Mesenteric fat pad (tissue), 1 donor: ENCODE results near the gene GPR132. TPM values are rescaled to one million over a fixed set of nuclear protein-coding genes. Genes with fewer than 3 reads are reported as not detected.

Experiments used
- DNase-seq: peaks from one replicate; pipeline ENCODE4 v3.0.0-alpha.2; 2020; ENCODE audit warnings: low spot score
- total RNA-seq: library from RNA; stranded (reverse); fragmentation: NEBNext Ultra II Directional; extraction: Animal tissue kit (Norgen Biotek cat#: 25700); gene quantifications from one replicate; pipeline ENCODE4 v1.2.1, GENCODE V29; 2021
- donor health status: DM: yes; HTN: yes; CAD: no.

The GPR132 gene
- total RNA-seq, 1 donor from 2014 or later = 4.5 TPM

DNA sequence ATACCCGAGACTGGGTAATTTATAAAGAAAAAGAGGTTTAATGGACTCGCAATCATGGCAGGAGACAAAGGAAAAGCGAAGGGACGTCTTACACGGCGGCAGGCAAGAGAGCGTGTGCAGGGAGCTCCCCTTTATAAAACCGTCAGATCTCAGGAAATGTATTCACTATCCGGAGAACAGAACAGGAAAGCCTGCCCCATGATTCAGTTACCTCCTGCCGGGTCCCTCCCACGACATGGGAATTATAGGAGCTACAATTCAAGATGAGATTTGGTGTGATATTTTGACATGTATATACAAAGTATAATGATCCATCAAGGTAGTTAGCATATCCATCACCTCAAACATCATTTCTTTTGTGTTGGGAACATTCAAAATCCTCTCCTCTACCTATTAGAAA lies 42.1 kb downstream of the GPR132 start:
- no peak for DNase-seq

- no peak for DNase-seq
Observed at GRCh38 chr14:105022276-105022670, 43.0 kb downstream of the GPR132 start.

- DNase-seq = no peak
Observed at GRCh38 chr14:105021656-105022275, 43.5 kb downstream of the GPR132 start.

DNA sequence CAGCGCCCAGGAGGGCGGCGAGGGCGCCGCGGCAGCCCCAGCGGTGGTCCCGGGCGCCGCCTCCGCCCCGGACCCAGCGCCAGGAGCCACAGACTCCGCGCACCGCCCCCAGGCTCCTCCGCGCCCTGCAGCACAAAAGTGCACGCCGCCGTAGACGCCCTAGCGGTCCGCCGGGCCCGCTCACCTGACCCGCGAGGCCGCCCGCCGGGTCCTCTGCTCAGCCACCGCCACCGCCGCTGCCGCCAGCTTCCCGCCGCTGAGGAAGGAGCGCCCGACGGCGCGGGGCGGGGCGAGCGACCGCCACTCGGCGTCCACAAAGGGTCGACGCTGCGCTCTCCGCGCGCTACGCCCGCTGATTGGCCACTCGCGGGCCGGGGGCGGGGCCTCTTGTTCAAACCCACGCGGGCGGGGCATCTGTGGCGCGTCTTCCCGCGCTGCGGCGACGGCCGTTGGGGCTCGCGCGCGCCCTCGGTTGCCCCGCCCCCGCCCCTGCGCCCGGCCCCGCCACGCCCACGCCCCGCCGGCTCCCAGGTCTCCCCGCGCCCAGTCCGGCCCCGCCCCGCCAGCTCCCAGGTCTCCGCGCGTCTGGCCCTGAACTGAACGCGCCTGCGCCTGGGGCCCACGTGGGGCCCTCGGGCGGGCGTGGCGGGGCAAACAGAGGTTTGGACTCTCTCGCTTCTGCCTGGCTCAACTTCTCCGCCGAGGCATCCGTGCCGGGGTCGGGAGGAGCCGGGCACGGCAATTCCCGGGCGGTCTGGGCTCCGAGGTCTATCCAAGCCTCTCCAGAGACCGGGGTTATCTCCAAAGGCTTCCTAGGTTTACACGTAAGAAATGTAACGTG lies 44.2 kb downstream of the GPR132 start, which contains the start of gene CDCA4:
Gene CDCA4, minus strand, starts transcription at position 269 of the 841 bp plus-strand sequence. CDS start 9,154 bp downstream, outside the sequence.
- peak; percentile 99 for DNase-seq

GRCh38 chr14:105019861-105020814 lies 45.1 kb downstream of the GPR132 start:
- DNase-seq = no peak

GRCh38 chr14:105018414-105018813 lies 46.8 kb downstream of the GPR132 start:
- no peak for DNase-seq

GRCh38 chr14:105015905-105016304 lies 49.3 kb downstream of the GPR132 start:
- DNase-seq = no peak

DNA sequence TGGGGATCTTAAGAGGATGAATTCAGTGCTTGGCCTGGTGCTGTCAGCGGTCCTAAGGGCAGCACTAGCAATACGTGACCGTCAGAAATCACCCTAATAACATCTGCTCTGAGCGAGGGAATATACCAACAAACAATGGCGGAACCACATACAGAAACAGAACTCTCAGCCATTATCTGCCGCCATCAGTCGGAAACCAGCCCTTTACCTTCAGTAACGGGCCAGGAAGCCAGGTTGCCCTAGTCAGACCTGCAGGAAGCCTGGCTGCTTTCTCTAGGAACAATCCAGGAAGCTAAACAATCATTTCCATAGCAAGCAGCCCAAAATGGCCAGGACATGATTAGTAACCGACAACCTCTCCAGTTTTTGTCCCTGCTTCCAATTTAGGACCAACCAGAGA lies 50.0 kb downstream of the GPR132 start:
- DNase-seq = no peak

- DNase-seq = no peak
Observed at GRCh38 chr14:105014631-105015030, 50.6 kb downstream of the GPR132 start.

DNA sequence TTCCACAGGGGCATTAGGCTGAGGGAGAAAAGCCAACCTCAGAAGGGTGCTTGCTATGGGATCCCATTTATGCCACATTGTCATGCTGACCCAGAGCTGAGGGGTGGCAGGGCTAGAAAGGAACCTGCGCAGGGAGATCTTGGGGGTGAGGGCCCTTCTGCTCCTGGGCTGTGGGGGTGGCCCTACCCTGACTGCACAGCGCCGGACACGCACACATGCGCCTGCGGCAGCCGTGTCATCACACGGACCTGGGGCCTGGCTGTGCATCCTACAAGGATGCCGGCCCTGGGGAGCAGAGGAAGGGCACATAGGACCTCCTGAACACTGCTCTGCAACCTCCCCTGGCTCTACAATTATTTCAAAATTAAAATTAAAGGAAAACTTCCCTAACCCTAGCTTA lies 51.2 kb downstream of the GPR132 start:
- no peak for DNase-seq

- DNase-seq = no peak
Observed at GRCh38 chr14:105013150-105013785, 52.0 kb downstream of the GPR132 start.

- DNase-seq = no peak
Observed at GRCh38 chr14:105012171-105012985, 52.9 kb downstream of the GPR132 start.

GRCh38 chr14:105011312-105011990 lies 53.8 kb downstream of the GPR132 start:
- no peak for DNase-seq

- DNase-seq = no peak
Observed at GRCh38 chr14:105010891-105011291, 54.3 kb downstream of the GPR132 start.

DNA sequence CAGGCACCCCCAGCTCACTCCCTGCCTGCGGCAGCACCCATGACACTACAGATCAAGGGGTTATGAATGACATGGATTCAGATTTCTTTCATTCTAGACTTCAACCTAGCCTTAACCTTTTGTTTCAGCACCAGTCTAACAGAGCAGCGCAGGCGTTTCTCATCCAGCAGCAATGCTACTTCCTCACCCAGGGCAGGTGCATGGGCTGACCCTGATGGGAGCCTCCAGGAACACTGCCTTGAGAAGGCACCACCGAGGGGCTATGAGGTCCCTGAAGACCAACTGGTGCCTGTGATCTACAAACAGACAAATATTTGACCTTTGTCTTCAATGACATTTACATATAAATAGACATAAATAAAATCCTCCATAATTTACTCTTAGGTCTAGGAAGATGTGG lies 55.1 kb downstream of the GPR132 start:
- no peak for DNase-seq

DNA sequence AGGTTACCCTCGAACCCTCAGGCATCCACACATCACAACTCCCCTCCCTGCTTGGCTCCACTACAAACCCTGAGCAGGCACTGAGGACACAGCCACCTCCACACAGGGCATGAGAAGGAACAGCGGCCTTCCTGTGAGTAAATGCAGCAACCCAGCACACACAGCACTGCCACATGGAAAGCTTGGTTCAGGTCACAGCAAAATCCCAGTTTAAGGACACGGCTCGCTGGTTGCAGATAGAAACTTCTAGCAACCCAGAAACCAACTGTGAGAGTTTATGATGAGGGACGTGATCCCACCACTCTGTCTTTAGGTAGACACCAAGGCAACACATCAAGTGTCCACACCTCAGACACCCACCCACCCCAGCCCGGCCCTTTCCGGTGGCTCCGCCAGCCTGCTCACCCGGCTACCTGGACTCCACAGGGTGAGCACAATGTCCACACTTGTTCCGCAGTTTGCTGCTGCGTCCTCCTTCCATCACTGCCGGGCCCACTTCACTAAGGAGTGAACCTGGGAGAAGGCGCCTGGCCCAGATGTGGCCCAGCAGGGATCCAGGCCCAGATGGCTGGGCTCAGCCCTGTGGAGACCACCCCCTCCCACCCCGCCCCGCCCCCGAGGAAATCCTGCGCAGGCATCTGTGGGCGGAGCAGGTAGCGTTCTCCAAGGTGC lies 57.5 kb downstream of the GPR132 start:
- DNase-seq = no peak

- DNase-seq = no peak
Observed at GRCh38 chr14:105006831-105007592, 58.2 kb downstream of the GPR132 start.
